Caco-2 (cell line): ENCODE data around the gene CNTN5. TPM values are rescaled to one million over a fixed set of nuclear protein-coding genes. Genes with fewer than 3 reads are reported as not detected.

Experiments
- BruUV-seq: library from RNA; stranded (reverse); fragments of 400-500 nt; replicated peaks from 2 replicates; lab custom pipeline; 2021; lab: Mats Ljungman, UMichigan
- CTCF ChIA-PET: fragments of 300-600 bp; sonication (Branson Sonifier 250); formaldehyde crosslinking; loops from one replicate; lab custom pipeline; 2022; ENCODE audit warnings: antibody characterized with exemption; lab: Charles Lee
- POLR2A ChIA-PET: fragments of 300-600 bp; sonication (Branson Sonifier 250); formaldehyde crosslinking; loops from one replicate; lab custom pipeline; 2022; ENCODE audit warnings: antibody characterized with exemption; lab: Charles Lee
- DNase-seq, 2 experiments: peaks; one replicate each; pipeline versions ENCODE4 v3.0.0 to v3.0.0-alpha.2; 2020 to 2022
- H3K27me3 ChIP-seq: replicated peaks from 2 replicates; pipeline ENCODE4 v1.6.0; 2011; ENCODE audit warnings: low read length; ENCODE audit not compliant: control insufficient read depth, insufficient read depth
- H3K36me3 ChIP-seq: 2 replicates; pipeline ENCODE4 v1.5.1; 2011; ENCODE audit warnings: low read length; ENCODE audit not compliant: control insufficient read depth, insufficient read depth
- H3K4me1 ChIP-seq: fragments of 250-450 bp; sonication (Bioruptor Pico); 2 replicates; pipeline ENCODE4 v1.5.1; 2020; ENCODE audit warnings: mild to moderate bottlenecking
- H3K4me3 ChIP-seq: 2 replicates; pipeline ENCODE4 v1.5.1; 2011; ENCODE audit warnings: low read depth, mild to moderate bottlenecking, control low read depth, low read length
- H3K9me3 ChIP-seq: fragments of 250-450 bp; sonication (Bioruptor Pico); 2 replicates; pipeline ENCODE4 v1.5.1; 2020; ENCODE audit warnings: mild to moderate bottlenecking, moderate library complexity
- H3K27ac Mint-ChIP-seq: one replicate; pipeline ENCODE4 v1.8.0; 2022; ENCODE audit warnings: mixed read lengths; ENCODE audit not compliant: unreplicated experiment
- H3K27me3 Mint-ChIP-seq: one replicate; pipeline ENCODE4 v1.8.0; 2022; ENCODE audit warnings: mixed read lengths; ENCODE audit not compliant: insufficient read depth, unreplicated experiment
- H3K36me3 Mint-ChIP-seq: one replicate; pipeline ENCODE4 v1.8.0; 2022; ENCODE audit warnings: mild to moderate bottlenecking, mixed read lengths; ENCODE audit not compliant: insufficient read depth, unreplicated experiment
- H3K4me1 Mint-ChIP-seq: one replicate; pipeline ENCODE4 v1.8.0; 2022; ENCODE audit warnings: low read depth, mixed read lengths; ENCODE audit not compliant: unreplicated experiment
- H3K4me3 Mint-ChIP-seq: one replicate; pipeline ENCODE4 v1.8.0; 2022; ENCODE audit warnings: mild to moderate bottlenecking, moderate library complexity, mixed read lengths; ENCODE audit not compliant: unreplicated experiment
- H3K9me3 Mint-ChIP-seq: one replicate; pipeline ENCODE4 v1.8.0; 2022; ENCODE audit warnings: mixed read lengths; ENCODE audit not compliant: unreplicated experiment
- intact Hi-C: fragments of 100-400 bp; cut with micrococcal nuclease; formaldehyde crosslinking; loops from one replicate; pipeline ENCODE4 v1.10.0; 2022; ENCODE audit not compliant: unreplicated experiment
- total RNA-seq: library from RNA; stranded (reverse); gene quantifications from 2 replicates; pipeline ENCODE4 v1.2.3, GENCODE V29; 2022
- TF ChIP-seq, protein P1 (sequence below), 2 experiments: fragments of 200-600 bp in 1 of 2; IDR thresholded peaks; 1 replicate in 1 of 2; 2 replicates in 1 of 2; pipeline versions ENCODE4 v1.5.1 to v1.8.0; 2011 to 2022; ENCODE audit warnings: antibody characterized with exemption in 1 of 2, control low read depth in 1 of 2, inconsistent platforms in 1 of 2, low read depth in 1 of 2, low read length in 1 of 2, mild to moderate bottlenecking in 1 of 2, moderate library complexity in 1 of 2; ENCODE audit not compliant: insufficient read depth in 1 of 2, severe bottlenecking in 1 of 2, unreplicated experiment in 1 of 2

CNTN5 gene
- total RNA-seq, 1 experiment from 2014 or later, result 1.00 TPM

DNA sequence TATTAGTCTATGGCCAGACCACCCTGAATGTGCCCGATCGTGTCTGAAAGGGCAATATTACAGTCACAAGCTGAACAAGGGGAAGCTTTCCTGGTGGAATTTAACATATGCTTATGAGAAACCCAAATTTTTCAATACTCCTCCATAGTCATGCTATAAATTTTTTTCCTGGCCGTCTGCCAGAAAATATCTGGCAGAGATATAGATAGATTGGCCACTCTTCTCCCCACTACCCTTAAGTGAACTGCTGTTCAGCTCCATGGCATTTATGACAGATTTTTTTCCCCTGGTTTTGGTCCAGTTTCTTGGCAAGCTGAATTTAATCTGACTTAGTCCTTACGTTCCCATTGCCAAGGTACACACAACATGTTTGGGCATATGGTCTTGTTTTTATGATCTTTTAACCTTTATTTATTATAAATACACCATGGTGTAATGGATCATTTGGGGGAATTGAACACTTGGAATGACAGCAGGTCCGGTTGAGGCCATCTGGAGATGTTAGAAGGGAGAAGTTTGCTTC is 328.5 kb downstream of the CNTN5 start:
- POLR2A ChIA-PET, result no interaction called here
- TF ChIP-seq, protein P1, sequence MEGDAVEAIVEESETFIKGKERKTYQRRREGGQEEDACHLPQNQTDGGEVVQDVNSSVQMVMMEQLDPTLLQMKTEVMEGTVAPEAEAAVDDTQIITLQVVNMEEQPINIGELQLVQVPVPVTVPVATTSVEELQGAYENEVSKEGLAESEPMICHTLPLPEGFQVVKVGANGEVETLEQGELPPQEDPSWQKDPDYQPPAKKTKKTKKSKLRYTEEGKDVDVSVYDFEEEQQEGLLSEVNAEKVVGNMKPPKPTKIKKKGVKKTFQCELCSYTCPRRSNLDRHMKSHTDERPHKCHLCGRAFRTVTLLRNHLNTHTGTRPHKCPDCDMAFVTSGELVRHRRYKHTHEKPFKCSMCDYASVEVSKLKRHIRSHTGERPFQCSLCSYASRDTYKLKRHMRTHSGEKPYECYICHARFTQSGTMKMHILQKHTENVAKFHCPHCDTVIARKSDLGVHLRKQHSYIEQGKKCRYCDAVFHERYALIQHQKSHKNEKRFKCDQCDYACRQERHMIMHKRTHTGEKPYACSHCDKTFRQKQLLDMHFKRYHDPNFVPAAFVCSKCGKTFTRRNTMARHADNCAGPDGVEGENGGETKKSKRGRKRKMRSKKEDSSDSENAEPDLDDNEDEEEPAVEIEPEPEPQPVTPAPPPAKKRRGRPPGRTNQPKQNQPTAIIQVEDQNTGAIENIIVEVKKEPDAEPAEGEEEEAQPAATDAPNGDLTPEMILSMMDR (IDR thresholded peaks at IDR 0.05; ENCODE audit: insufficient read depth in 1 of 2, low read depth in 1 of 2, low read length in 1 of 2, severe bottlenecking in 1 of 2, unreplicated experiment in 1 of 2), result no peak

DNA sequence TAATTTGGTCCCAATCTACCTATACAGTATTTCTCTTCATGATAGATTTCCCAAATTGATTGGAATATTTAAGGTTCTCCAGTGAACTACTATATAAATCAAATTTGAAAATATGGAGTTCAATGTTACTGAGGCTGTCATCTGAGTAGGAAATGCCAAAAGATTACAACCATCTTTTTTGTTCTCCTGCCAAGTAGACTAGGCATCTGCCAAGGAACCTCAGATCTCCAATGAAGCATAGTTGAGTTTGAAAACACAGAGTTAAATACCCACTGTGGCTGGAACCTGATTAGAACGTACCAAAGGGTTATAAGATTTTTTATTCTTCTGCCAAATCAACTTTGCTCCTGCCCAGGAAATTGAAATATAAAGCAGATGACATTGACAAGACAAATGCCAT is 330.9 kb downstream of the CNTN5 start:
- H3K4me3 Mint-ChIP-seq, result no peak overlapping the region
- no peaks in the 10 kb centered on the region for H3K4me1 ChIP-seq
- no peak overlapping the region for H3K4me3 ChIP-seq
- TF ChIP-seq, protein P1 (IDR thresholded peaks at IDR 0.05; ENCODE audit: insufficient read depth in 1 of 2, low read depth in 1 of 2, low read length in 1 of 2, severe bottlenecking in 1 of 2, unreplicated experiment in 1 of 2), result no peak
- no peaks in the 10 kb centered on the region for H3K36me3 ChIP-seq
- no peaks in the 10 kb centered on the region for H3K4me1 Mint-ChIP-seq
- H3K9me3 ChIP-seq, result no peaks in the 10 kb centered on the region
- H3K27me3 Mint-ChIP-seq, result peaks cover 3% of the 10 kb centered on the region
- no peak overlapping the region for H3K27ac Mint-ChIP-seq
- intact Hi-C loops, result no loop called here
- BruUV-seq, result no TSS peak
- no peaks in the 10 kb centered on the region for H3K36me3 Mint-ChIP-seq
- ChIA-PET POLR2A (no interaction called here), CTCF (no interaction called here)
- no peak for DNase-seq
- H3K27me3 ChIP-seq, result no peaks in the 10 kb centered on the region
- no peaks in the 10 kb centered on the region for H3K9me3 Mint-ChIP-seq

More for the DNA sequence above, 328.5 kb downstream of the CNTN5 start:
- intact Hi-C loops, result no loop called here
- Mint-ChIP-seq H3K4me1 (no peaks in the 10 kb centered on the region), H3K36me3 (no peaks in the 10 kb centered on the region), H3K4me3 (no peak overlapping the region), H3K9me3 (no peaks in the 10 kb centered on the region), H3K27ac (no peak overlapping the region), H3K27me3 (peaks cover 3% of the 10 kb centered on the region)
- Histone ChIP-seq H3K9me3 (no peaks in the 10 kb centered on the region), H3K27me3 (no peaks in the 10 kb centered on the region), H3K4me1 (no peaks in the 10 kb centered on the region), H3K4me3 (no peak overlapping the region), H3K36me3 (no peaks in the 10 kb centered on the region)
- CTCF ChIA-PET, result no interaction called here
- DNase-seq, result no peak
- no TSS peak for BruUV-seq

DNA sequence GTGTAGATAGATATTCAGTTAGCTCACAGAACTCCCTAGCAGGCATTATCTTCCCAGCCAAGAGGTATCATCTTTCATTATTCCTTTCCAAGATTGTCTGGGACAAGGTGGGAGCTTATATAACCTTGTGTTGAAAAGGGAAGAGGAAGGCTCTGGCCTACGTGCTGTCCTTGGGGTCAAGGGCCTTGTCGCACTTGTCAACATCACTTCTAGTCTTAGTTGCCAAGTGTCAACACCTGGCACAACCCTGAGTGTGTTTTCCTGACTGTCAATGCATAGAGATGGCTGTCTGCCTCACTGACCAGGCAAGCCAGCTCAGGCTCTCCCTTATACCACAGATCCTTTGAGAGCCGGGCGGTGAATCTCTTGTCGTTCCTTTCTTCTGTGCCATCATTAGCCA is 331.9 kb downstream of the CNTN5 start:
- ChIA-PET CTCF (no interaction called here), POLR2A (no interaction called here)
- Mint-ChIP-seq H3K27ac (no peak overlapping the region), H3K4me3 (no peak overlapping the region), H3K4me1 (no peaks in the 10 kb centered on the region), H3K9me3 (no peaks in the 10 kb centered on the region), H3K27me3 (peaks cover 3% of the 10 kb centered on the region), H3K36me3 (no peaks in the 10 kb centered on the region)
- Histone ChIP-seq H3K4me3 (no peak overlapping the region), H3K27me3 (no peaks in the 10 kb centered on the region), H3K9me3 (no peaks in the 10 kb centered on the region), H3K4me1 (no peaks in the 10 kb centered on the region), H3K36me3 (no peaks in the 10 kb centered on the region)
- TF ChIP-seq, protein P1 (IDR thresholded peaks at IDR 0.05; ENCODE audit: insufficient read depth in 1 of 2, low read depth in 1 of 2, low read length in 1 of 2, severe bottlenecking in 1 of 2, unreplicated experiment in 1 of 2), result no peak
- DNase-seq, result no peak
- intact Hi-C loops, result no loop called here
- no TSS peak for BruUV-seq
